HG03457 (cell line): ENCODE data around the gene TBX18.

Experiments
- ATAC-seq: cut with Tn5 transposase; IDR thresholded peaks from one replicate; pipeline ENCODE4 v1.9.1; 2021; ENCODE audit warnings: moderate number of reproducible peaks; ENCODE audit not compliant: unreplicated experiment

The TBX18 gene

GRCh38 chr6:84749181-84749580 is 15.2 kb downstream of the TBX18 start:
- no peak for ATAC-seq

- ATAC-seq = no peak
Observed at GRCh38 chr6:84748376-84748775, 16.0 kb downstream of the TBX18 start.

- ATAC-seq = no peak
Observed at GRCh38 chr6:84743616-84744015, 20.8 kb downstream of the TBX18 start.

GRCh38 chr6:84740385-84740784 is 24.0 kb downstream of the TBX18 start:
- no peak for ATAC-seq

- ATAC-seq = no peak
Observed at GRCh38 chr6:84739866-84740208, 24.6 kb downstream of the TBX18 start.

GRCh38 chr6:84738996-84739865 is 25.2 kb downstream of the TBX18 start:
- ATAC-seq = no peak

- ATAC-seq = no peak
Observed at GRCh38 chr6:84733889-84734288, 30.5 kb downstream of the TBX18 start.

GRCh38 chr6:84731901-84732300 is 32.5 kb downstream of the TBX18 start:
- ATAC-seq = no peak

GRCh38 chr6:84731401-84731800 is 33.0 kb downstream of the TBX18 start:
- ATAC-seq = no peak

- ATAC-seq = no peak
Observed at GRCh38 chr6:84728602-84729001, 35.8 kb downstream of the TBX18 start.

GRCh38 chr6:84719152-84719551 is 45.2 kb downstream of the TBX18 start:
- ATAC-seq = no peak

GRCh38 chr6:84718038-84718955 is 46.1 kb downstream of the TBX18 start:
- ATAC-seq = no peak

- no peak for ATAC-seq
Observed at GRCh38 chr6:84709121-84709520, 55.3 kb downstream of the TBX18 start.

- no peak for ATAC-seq
Observed at GRCh38 chr6:84707171-84707570, 57.2 kb downstream of the TBX18 start.

GRCh38 chr6:84696166-84696565 is 68.2 kb downstream of the TBX18 start:
- ATAC-seq = no peak

GRCh38 chr6:84691978-84692623 is 72.3 kb downstream of the TBX18 start:
- no peak for ATAC-seq

GRCh38 chr6:84688141-84688873 is 76.1 kb downstream of the TBX18 start:
- no peak for ATAC-seq

GRCh38 chr6:84687431-84687830 is 77.0 kb downstream of the TBX18 start:
- ATAC-seq = no peak

- ATAC-seq = no peak
Observed at GRCh38 chr6:84685983-84686584, 78.3 kb downstream of the TBX18 start.

- no peak for ATAC-seq
Observed at GRCh38 chr6:84681693-84682326, 82.6 kb downstream of the TBX18 start.
